Naive B cell (primary cell): ENCODE results near the gene DUSP8. TPM values are rescaled to one million over a fixed set of nuclear protein-coding genes. Genes with fewer than 3 reads are reported as not detected.
"Not testable (repeated sequence)": the region's sequence is repeated elsewhere in the genome, so short reads cannot be mapped to it uniquely, and the experiment has no call there.

ENCODE experiments used
- ATAC-seq, 2 donors: fragments of 150-1000 bp; cut with Tn5 transposase; 2 replicates each; pipeline ENCODE4 v1.10.0; 2021; ENCODE audit warnings: low read depth in 2 of 2, mild to moderate bottlenecking in 2 of 2, moderate library complexity in 2 of 2
- DNase-seq: peaks from one replicate; pipeline ENCODE4 v3.0.0; 2022
- H3K27ac Mint-ChIP-seq, 6 donors: one replicate each; pipeline ENCODE4 v1.8.0; 2020 to 2022; ENCODE audit warnings: mild to moderate bottlenecking in 6 of 6, mixed read lengths in 6 of 6, moderate library complexity in 5 of 6, inconsistent platforms in 2 of 6
- H3K27me3 Mint-ChIP-seq, 3 donors: one replicate each; pipeline ENCODE4 v1.8.0; 2021 to 2022; ENCODE audit warnings: mixed read lengths in 3 of 3, mild to moderate bottlenecking in 1 of 3
- H3K36me3 Mint-ChIP-seq, 2 donors: one replicate each; pipeline ENCODE4 v1.8.0; 2020 to 2022; ENCODE audit warnings: mixed read lengths in 2 of 2, inconsistent platforms in 1 of 2, mild to moderate bottlenecking in 1 of 2
- H3K4me1 Mint-ChIP-seq, 3 donors: one replicate each; pipeline ENCODE4 v1.8.0; 2020 to 2022; ENCODE audit warnings: mixed read lengths in 3 of 3, inconsistent platforms in 1 of 3, mild to moderate bottlenecking in 1 of 3, moderate library complexity in 1 of 3
- H3K4me3 Mint-ChIP-seq, 8 donors: one replicate each; pipeline ENCODE4 v1.8.0; 2020 to 2022; ENCODE audit warnings: mild to moderate bottlenecking in 8 of 8, mixed read lengths in 8 of 8, moderate library complexity in 8 of 8, inconsistent platforms in 2 of 8
- H3K9me3 Mint-ChIP-seq, 7 donors: one replicate each; pipeline ENCODE4 v1.8.0; 2020 to 2022; ENCODE audit warnings: mixed read lengths in 7 of 7, mild to moderate bottlenecking in 5 of 7, inconsistent platforms in 2 of 7, moderate library complexity in 1 of 7
- polyA plus RNA-seq, 6 donors: library from polyadenylated mRNA; unstranded; fragments of 300-500 nt; fragmentation: Illumina TruSeq; gene quantifications; one replicate each; pipeline ENCODE4 v1.2.3, GENCODE V29; 2021; ENCODE audit warnings: low read depth in 6 of 6

The DUSP8 gene
- polyA plus RNA-seq, 6 donors from 2014 or later = 0.05 to 0.09 (median 0.07) TPM; not detected in 3

DNA sequence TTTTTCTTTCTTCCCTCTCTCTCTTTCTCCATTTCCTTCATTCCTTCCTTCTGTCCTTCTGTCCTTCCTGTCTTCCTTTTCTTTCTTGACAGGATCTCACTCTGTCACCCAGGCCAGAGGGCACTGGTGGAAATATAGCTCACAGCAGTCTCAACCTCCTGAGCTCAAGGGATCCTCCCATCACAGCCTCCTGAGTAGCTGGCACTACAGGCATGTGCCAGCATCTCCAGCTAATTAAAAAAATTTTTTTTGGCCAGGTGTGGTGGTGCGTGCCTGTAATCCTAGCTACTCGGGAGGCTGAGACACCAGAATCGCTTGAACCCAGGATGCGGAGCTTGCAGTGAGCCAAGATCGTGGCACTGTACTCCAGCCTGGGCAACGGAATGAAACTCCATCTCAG lies 4.8 kb upstream of the DUSP8 start:
- Mint-ChIP-seq H3K36me3 (peaks cover 0 to 14% of the 10 kb centered on the region in 2 donors), H3K4me3 (peak overlapping the region in 1 of 8 donors; percentile 75), H3K27me3 (peaks cover 17 to 46% (median 25%) of the 10 kb centered on the region in 3 donors), H3K27ac (no peak overlapping the region), H3K4me1 (peaks cover 6 to 13% (median 10%) of the 10 kb centered on the region in 3 donors), H3K9me3 (peaks cover 5 to 17% (median 13%) of the 10 kb centered on the region in 7 donors)
- ATAC-seq (no peak), DNase-seq (no peak)

DNA sequence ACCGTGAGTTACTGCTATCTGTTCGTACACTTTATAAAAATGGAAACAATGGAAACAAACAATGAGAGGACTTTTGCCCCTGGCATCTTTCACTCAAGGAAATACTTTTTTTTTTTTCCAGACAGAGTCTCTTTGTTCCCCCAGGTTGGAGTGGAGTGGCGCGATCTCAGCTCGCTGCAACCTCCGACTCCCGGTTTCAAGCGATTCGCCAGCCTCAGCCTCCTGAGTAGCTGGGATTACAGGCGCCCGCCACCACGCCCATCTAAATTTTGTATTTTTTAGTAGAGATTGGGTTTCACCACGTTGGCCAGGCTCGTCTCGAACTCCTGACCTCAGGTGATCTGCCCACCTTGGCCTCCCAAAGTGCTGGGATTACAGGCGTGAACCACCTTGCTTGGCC lies 3.7 kb upstream of the DUSP8 start:
- H3K27ac Mint-ChIP-seq, DNase-seq, ATAC-seq: not testable (repeated sequence)
- Mint-ChIP-seq H3K9me3 (peaks cover 5 to 15% (median 11%) of the 10 kb centered on the region in 7 donors), H3K36me3 (peaks cover 0 to 14% of the 10 kb centered on the region in 2 donors), H3K4me1 (peaks cover 6 to 13% (median 11%) of the 10 kb centered on the region in 3 donors), H3K27me3 (peaks cover 9 to 41% (median 21%) of the 10 kb centered on the region in 3 donors), H3K4me3 (peak overlapping the region in 4 of 8 donors; percentile 30 to 77 (median 46))

DNA sequence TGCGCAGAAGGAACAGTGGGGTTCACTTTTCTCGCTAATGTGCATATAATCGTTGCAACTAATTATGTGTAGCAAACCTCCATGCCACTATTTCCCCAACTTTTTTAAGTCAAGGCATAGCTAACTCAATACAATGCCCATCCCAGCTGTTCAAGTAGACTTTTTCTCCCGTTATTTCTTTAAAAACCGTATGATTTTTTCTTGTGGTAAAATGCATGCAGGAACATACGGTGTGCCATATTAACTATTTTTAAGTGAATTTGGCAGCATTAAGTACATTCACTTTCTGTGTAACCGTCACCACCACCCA lies 2.8 kb upstream of the DUSP8 start:
- no peak for DNase-seq
- Mint-ChIP-seq H3K27me3 (peaks cover 8 to 50% (median 24%) of the 10 kb centered on the region in 3 donors), H3K4me3 (peak overlapping the region in 7 of 8 donors; percentile 33 to 82 (median 70)), H3K27ac (no peak overlapping the region), H3K36me3 (peaks cover 0 to 14% of the 10 kb centered on the region in 2 donors), H3K4me1 (peaks cover 6 to 13% (median 13%) of the 10 kb centered on the region in 3 donors), H3K9me3 (peaks cover 5 to 15% (median 11%) of the 10 kb centered on the region in 7 donors)
- ATAC-seq = no peak

DNA sequence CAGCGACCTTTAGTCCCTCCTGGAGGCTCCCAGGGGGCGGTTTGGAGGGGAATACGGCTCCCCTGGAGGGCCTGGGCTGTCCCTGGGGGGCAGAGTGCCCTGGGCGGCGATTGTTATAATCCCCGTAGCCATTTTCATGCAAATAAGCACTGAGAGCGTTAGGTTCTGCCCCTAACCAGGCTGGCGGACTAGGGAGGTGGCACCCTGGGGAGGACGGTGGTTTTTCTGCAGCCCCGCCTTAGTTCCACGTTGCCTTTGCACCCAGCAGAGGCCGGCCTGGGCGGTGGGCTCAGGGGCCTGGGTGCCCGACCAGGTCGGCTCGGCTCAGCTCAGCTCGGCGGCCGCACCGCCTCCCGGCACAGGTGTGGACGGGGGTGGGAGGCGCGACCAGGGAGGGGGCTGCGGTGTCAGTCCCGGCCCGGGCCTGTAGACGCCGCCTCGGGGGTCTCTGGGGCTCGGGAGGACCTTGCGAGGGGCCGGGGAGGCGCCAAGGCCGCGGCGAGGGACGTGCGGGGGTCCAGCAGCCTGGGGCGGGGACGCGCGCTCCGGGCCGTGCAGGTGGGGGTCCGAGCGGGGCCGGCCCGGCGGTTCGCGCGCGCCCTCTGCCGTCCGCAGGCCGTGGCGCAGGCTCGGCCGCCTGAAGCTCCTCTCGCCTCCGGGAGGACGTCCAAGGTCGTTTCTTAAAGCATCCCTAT lies 2.3 kb upstream of the DUSP8 start:
- Mint-ChIP-seq H3K27me3 (peaks cover 13 to 54% (median 30%) of the 10 kb centered on the region in 3 donors), H3K4me1 (peaks cover 6 to 13% (median 13%) of the 10 kb centered on the region in 3 donors), H3K9me3 (peaks cover 5 to 15% (median 11%) of the 10 kb centered on the region in 7 donors), H3K27ac (peak overlapping the region in 5 of 6 donors; percentile 49 to 90 (median 63)), H3K36me3 (peaks cover 0 to 14% of the 10 kb centered on the region in 2 donors), H3K4me3 (peak overlapping the region; percentile 47 to 83 (median 77))
- ATAC-seq (peak; percentile 64 to 69), DNase-seq (peak; percentile 74)

DNA sequence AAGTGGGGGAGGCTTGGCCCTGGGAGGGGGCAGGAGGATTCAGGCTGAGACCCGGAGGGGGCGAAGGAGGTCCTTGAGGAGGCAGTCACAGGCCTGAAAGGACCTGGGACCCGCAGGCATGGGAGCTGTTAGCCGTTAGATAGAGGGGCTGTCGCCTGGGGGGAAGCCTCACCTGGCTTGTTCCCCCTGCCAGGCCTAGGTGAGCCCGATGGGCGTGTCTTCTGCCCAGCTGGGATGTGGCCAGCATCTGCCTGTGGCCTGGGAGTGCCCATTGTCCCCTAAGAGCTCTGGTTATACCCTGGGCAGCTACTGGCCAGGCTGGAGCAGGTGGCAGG lies 1.8 kb upstream of the DUSP8 start:
- peaks cover 14 to 54% (median 33%) of the 10 kb centered on the region in 3 donors for H3K27me3 Mint-ChIP-seq
- ATAC-seq = peak in 1 of 2 donors; percentile 0
- H3K36me3 Mint-ChIP-seq = peaks cover 0 to 10% of the 10 kb centered on the region in 2 donors
- H3K4me3 Mint-ChIP-seq = peak overlapping the region; percentile 69 to 85 (median 78)
- H3K4me1 Mint-ChIP-seq = peaks cover 6 to 13% (median 13%) of the 10 kb centered on the region in 3 donors
- peak overlapping the region; percentile 49 to 90 (median 60) for H3K27ac Mint-ChIP-seq
- no peak for DNase-seq
- peaks cover 5 to 12% (median 8%) of the 10 kb centered on the region in 7 donors for H3K9me3 Mint-ChIP-seq

DNA sequence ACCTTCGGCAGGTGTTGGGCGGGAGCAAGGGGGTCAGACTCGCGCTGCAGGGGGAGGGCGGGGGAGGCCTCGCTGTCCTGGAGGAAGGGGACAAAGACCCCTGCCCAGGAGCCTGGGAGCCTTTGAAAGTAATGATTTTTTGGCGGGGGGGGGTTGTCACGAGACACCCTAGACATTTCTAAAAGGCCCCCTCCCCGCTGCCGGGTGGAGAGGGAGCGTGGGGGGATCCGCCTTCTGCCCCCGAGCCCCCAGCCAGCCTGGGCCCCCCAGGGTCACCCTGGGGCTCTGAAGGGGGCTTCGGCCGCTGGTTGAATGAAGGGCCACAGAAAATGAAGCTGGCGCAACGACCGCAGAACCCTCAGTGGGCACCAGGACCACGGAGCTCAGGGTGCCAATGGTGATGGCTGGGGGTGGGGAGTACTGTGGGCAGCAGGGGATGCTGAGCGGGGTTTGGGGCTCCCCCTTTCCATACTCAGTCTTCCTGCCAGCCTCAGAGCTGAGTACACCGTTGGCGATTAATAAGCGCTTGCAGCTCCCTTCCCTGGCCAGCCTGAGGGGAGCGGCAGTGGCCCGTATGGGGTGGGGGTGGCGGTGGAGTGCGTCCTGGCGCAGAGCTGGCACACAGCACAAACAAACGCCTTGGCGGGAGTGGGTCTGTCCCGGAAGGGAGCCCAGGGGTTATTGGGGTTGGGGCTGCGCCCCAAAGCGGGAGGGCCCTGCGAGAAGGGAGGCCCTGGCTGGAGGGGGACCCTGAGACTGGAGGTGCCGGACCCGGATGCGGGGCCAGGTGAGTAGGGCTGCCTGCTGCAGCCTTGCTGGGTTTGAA lies 1.2 kb upstream of the DUSP8 start:
- Mint-ChIP-seq H3K4me1 (peaks cover 6 to 13% (median 13%) of the 10 kb centered on the region in 3 donors), H3K27me3 (peaks cover 11 to 54% (median 33%) of the 10 kb centered on the region in 3 donors), H3K36me3 (peaks cover 0 to 4% of the 10 kb centered on the region in 2 donors), H3K4me3 (peak overlapping the region; percentile 69 to 85 (median 78)), H3K9me3 (peaks cover 2 to 7% (median 3%) of the 10 kb centered on the region in 7 donors), H3K27ac (peak overlapping the region; percentile 49 to 90 (median 80))
- DNase-seq (no peak), ATAC-seq (no peak)

DNA sequence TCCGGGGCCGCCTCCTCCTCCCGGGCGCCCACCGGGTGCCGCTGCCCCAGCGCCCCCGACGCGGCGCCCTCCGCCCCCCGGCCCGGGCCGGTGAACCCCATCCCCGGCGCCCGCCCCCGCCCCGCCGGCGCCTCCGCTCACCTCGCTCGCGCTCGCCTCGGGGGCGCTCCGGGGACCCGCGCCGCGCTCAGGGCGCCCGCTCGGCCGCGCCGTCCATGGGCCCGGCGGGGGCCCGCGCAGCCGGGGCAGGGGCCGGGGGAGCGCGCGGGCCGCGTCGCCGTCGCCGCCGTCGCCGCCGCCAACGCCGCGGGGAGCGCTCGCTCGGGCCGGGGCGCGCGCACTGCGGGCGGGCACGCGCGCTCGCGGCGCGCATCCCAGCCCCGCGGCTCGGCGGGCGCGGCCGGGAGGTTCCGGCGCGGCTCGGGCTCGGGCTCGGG lies 293 bp downstream of the DUSP8 start:
- peak; percentile 51 for DNase-seq
- no peaks in the 10 kb centered on the region for H3K36me3 Mint-ChIP-seq
- peak overlapping the region in 1 of 8 donors; percentile 77 for H3K4me3 Mint-ChIP-seq
- no peaks in the 10 kb centered on the region for H3K9me3 Mint-ChIP-seq
- H3K27ac Mint-ChIP-seq = peak overlapping the region in 1 of 6 donors; percentile 90
- peaks cover 6 to 13% (median 13%) of the 10 kb centered on the region in 3 donors for H3K4me1 Mint-ChIP-seq
- H3K27me3 Mint-ChIP-seq = peaks cover 11 to 62% (median 34%) of the 10 kb centered on the region in 3 donors
- ATAC-seq = peak in 1 of 2 donors; percentile 4

DNA sequence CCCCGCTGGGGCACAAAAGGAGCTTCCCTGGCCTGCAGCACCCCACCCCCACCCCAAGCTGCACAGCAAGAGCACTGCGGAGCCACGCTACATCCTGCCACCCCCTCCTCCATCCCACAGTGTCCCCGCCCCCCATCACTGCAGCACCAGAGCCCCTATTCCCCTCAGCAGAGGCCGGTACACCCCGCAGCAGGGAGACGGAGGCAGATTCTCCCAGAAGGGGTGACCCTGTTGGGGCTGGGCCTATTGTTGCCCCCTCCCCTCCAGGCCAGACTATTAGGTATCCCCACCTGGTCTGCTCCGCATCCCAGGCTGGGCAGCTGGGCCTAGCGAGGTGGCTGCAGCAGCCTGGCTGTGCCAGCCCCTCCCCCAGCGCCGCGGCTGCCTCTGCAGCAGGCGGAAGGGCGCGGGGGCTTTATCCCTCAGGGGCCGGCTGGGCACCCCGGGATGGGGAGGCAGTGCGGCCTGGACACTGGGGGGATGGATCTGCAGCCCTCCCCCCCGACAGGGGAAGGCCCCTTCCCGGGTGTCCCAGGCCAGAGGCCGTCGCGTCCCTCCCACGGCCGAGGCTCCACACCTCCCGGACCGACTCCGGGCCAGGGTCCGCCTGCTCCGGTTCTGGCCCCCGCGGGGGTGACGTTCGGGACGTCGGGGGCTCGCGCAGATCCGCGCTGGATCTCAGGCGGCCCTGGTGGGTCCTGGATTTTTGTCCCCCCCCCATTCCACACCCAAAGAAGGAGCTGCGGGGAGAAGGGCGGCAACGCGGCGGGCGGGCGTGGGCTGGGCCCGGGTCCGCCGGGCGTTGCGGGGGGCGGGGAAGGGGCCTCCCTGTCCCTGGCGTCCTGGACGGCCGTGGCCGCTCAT lies 943 bp downstream of the DUSP8 start:
- DNase-seq = no peak
- no peak for ATAC-seq
- H3K27ac Mint-ChIP-seq = peak overlapping the region in 3 of 6 donors; percentile 73 to 91 (median 76)
- H3K4me1 Mint-ChIP-seq = peaks cover 6 to 13% (median 13%) of the 10 kb centered on the region in 3 donors
- no peaks in the 10 kb centered on the region for H3K9me3 Mint-ChIP-seq
- H3K36me3 Mint-ChIP-seq = no peaks in the 10 kb centered on the region
- peak overlapping the region; percentile 44 to 76 (median 60) for H3K4me3 Mint-ChIP-seq
- H3K27me3 Mint-ChIP-seq = peaks cover 11 to 63% (median 34%) of the 10 kb centered on the region in 3 donors

DNA sequence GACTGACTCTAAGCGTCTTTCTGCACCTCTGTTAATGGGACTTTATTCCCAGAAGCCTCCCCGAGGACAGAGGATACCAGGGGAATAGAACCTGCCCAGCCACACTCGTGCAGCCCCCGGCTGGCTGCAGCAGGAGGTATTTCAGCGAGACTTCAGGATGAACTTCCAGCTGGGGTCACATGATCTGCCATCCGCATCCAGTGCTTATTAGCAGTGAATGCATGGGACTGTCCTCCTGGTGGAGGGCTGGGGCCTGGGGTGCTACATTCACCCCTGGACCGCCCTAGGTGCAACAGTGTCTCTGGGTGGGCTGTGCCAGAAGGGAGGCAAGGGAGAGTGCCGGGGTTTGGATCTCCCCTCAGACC lies 1.6 kb downstream of the DUSP8 start:
- ATAC-seq (no peak), DNase-seq (no peak)
- peak overlapping the region in 4 of 6 donors; percentile 50 to 91 (median 74) for H3K27ac Mint-ChIP-seq
- H3K4me1 Mint-ChIP-seq = peaks cover 6 to 13% (median 13%) of the 10 kb centered on the region in 3 donors
- no peaks in the 10 kb centered on the region for H3K36me3 Mint-ChIP-seq
- peaks cover 11 to 61% (median 37%) of the 10 kb centered on the region in 3 donors for H3K27me3 Mint-ChIP-seq
- H3K4me3 Mint-ChIP-seq = peak overlapping the region; percentile 44 to 77 (median 60)
- H3K9me3 Mint-ChIP-seq = no peaks in the 10 kb centered on the region

DNA sequence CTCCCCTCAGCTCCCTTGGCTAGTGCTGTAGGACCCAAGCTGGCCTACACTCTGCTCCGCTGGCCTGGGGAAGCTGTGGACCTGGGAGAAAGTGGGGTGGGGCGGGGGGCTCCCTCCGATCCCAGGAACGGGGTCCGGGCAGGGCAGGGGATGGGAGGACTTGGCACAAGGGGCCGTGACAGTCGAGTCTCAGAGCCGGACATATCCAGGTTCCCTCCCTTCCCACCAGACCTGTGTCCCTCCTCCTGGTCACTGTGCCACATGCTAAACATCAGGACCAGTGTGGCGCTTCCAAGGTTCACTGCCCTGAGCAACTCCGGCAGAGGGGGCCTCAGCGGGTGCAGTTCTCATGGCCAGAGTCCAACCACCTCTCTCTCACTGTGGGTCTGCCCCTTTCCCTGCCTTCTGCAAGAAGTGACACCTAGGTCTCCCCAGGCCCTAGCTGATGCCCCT lies 2.0 kb downstream of the DUSP8 start:
- Mint-ChIP-seq H3K4me3 (peak overlapping the region in 3 of 8 donors; percentile 69 to 76 (median 73)), H3K9me3 (no peaks in the 10 kb centered on the region), H3K4me1 (peaks cover 6 to 13% (median 13%) of the 10 kb centered on the region in 3 donors), H3K27me3 (peaks cover 10 to 60% (median 37%) of the 10 kb centered on the region in 3 donors), H3K36me3 (no peaks in the 10 kb centered on the region), H3K27ac (peak overlapping the region in 4 of 6 donors; percentile 50 to 91 (median 74))
- DNase-seq = no peak
- no peak for ATAC-seq

DNA sequence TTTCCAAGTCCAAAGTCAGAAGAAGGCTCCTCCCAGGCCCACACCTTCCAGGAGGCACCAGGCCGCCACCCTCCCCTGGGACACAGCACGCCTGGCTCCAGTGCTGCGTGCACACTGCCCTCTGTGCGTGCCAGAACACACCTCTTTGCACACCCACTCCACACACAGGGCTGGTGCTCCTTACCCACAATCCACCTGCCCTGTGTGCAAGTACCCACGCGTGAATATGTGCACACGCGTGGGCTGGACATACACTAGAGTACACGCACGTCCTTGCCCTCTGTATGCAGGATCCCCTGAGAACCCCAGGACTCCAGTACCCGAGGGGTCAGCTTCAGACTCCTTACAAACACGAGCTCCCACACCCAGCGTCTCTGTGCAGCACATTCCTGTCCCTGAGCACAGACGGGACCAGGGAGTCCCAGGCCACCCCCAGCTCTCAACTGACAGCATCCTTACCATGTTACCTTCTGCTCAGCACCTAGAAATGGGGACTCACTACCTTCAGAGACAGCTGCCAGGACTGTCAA lies 2.8 kb downstream of the DUSP8 start:
- H3K36me3 Mint-ChIP-seq = no peaks in the 10 kb centered on the region
- H3K4me3 Mint-ChIP-seq = peak overlapping the region in 4 of 8 donors; percentile 62 to 72 (median 68)
- peaks cover 7 to 62% (median 37%) of the 10 kb centered on the region in 3 donors for H3K27me3 Mint-ChIP-seq
- no peak for ATAC-seq
- H3K4me1 Mint-ChIP-seq = peaks cover 6 to 13% (median 13%) of the 10 kb centered on the region in 3 donors
- peak overlapping the region in 3 of 6 donors; percentile 5 to 73 (median 38) for H3K27ac Mint-ChIP-seq
- no peaks in the 10 kb centered on the region for H3K9me3 Mint-ChIP-seq
- no peak for DNase-seq

DNA sequence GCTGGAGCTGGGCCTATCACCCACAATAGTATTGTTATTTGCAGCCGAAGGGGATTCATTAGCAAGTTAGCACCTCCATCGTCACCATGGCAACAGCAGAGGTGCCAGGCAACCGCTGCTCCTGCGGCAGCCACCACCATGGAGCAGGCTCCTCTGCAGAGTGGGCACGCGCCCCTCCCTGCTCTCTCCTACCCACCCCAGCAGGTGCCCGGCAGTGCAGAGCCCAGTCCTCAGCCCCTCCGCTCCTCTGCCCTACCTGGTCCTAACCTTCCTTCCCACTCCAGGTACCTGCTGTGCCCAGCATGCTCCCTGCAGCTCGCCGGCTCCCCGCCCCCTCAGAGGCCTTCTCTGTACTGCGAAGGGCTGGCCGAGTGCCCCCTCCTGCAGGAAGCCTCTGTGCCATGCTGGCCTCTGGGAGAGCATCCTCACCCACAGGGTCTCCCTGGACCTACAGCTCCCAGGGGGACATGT lies 3.6 kb downstream of the DUSP8 start:
- no peaks in the 10 kb centered on the region for H3K9me3 Mint-ChIP-seq
- peaks cover 7 to 63% (median 37%) of the 10 kb centered on the region in 3 donors for H3K27me3 Mint-ChIP-seq
- H3K27ac Mint-ChIP-seq = peak overlapping the region in 2 of 6 donors; percentile 51 to 81
- peaks cover 3 to 6% (median 5%) of the 10 kb centered on the region in 3 donors for H3K4me1 Mint-ChIP-seq
- ATAC-seq (peak in 1 of 2 donors; percentile 2), DNase-seq (no peak)
- H3K4me3 Mint-ChIP-seq = peak overlapping the region in 1 of 8 donors; percentile 69
- H3K36me3 Mint-ChIP-seq = no peaks in the 10 kb centered on the region
